HG03045 (cell line): ENCODE measurements around the gene PARG.
"Not testable (repeated sequence)": the region's sequence is repeated elsewhere in the genome, so short reads cannot be mapped to it uniquely, and the experiment has no call there.

Experiments
- ATAC-seq: cut with Tn5 transposase; IDR thresholded peaks from one replicate; pipeline ENCODE4 v1.9.1; 2021; ENCODE audit warnings: mild to moderate bottlenecking, moderate library complexity; ENCODE audit not compliant: unreplicated experiment

The PARG gene

DNA sequence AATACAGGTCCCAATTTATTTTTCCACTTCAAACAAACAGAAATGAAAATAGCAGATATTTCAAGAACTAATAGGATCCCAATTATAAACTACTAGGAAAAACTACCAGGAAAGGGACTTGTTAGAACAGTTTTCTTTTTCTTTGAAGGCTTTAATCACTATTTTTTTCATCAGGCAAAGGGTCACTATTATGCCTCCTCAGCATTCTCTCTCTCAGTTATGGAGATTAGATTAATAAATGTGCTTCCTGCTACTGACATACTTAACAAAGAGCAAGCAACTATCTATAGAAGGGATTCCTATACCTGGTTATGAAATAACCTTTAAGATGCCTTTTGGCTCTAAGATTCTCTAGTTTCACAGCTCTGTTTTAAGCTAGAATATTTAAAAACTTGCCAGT lies 108.7 kb downstream of the PARG start:
- no peak for ATAC-seq

DNA sequence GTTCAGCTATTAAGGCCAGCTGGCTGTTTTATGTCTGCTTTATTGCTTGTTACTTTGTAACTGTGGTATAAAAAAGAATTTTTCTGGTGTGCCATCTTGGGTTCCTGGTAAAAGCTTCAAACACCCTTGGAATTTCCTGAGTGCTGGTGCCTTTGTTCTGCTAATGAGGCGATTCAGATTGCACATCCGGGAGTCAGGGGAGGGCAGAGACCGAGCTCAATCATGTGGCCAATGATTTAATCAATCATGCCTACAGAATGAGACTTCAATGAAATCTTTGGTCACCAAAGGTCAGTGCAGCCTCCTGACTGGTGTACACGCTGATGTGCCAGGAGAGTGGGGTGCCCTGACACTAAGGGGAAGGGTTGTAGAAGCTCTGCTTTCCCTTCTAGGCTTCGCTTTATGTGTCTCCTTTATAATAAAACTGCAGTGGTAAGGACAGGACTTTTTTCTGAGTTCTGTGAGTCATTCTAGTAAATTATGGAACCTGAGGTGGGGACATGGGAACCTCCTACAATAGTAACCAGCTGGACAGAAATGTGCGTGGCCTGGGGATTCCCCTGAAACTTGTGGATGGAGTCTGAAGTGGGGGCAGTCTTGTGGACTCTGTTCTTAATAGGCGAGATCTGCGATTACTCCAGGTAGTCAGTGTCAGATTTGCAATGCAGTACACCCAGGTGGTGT lies 110.3 kb downstream of the PARG start:
- ATAC-seq = no peak

DNA sequence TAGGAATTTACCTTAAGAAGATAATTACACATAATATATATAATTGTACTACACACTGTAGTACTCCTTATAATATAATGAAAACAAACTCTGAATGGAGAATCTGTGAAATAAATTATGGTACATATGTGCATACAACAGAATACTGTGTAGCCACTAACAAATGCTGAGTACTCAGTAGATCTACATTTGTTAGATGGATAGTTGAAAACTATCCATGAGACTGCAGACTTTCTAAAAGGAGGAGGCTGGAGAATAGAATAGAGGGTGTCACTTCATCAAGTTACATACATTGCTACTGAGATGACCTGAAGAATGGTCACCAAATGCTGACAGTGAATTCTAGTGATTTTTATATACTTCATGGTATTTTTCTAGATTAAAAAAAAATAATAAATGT lies 111.0 kb downstream of the PARG start:
- no peak for ATAC-seq

- no peak for ATAC-seq
These were observed 111.8 kb downstream of the PARG start for GRCh38 chr10:49830016-49830415.

- ATAC-seq = no peak
These were observed 114.5 kb downstream of the PARG start for GRCh38 chr10:49827297-49827696.

GRCh38 chr10:49819234-49819958 lies 122.4 kb downstream of the PARG start:
- no peak for ATAC-seq

DNA sequence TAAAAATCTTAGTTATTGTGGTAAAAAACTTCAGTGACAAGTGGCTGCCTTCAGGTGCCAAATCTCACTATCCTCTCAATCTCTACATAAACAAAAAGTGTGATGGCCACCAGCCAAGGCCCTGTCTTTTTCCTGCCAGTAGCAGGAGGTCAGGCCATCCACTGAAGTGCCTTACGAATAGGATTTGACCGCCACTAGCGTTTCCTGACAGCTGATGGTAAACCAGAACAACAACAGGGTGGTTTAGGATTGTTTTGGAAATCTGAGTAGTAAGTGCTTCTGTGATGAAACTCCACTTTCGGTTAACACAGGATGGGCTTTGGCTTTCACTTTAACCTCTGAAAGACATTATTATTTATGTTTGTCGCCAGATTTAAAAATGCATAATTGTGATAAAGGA lies 124.0 kb downstream of the PARG start:
- no peak for ATAC-seq

DNA sequence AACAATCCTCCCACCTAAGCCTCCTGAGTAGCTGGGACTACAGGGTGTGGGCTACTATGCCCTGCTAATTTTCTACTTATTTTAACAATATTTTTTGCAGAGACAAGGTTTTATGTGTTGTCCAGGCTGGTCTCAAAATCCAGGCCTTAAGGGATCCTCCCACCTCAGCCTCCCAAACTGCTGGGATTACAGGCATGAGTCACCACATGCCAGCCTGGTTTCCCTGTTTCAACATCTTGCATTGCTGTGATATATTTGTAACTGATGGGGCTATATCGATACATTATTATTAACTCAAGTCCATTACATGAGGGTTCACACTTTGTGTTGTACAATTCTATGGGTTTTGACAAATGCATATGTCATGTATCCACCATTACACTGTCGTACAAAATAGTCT lies 137.8 kb downstream of the PARG start:
- ATAC-seq = no peak

GRCh38 chr10:49798275-49798674 lies 143.6 kb downstream of the PARG start:
- no peak for ATAC-seq

DNA sequence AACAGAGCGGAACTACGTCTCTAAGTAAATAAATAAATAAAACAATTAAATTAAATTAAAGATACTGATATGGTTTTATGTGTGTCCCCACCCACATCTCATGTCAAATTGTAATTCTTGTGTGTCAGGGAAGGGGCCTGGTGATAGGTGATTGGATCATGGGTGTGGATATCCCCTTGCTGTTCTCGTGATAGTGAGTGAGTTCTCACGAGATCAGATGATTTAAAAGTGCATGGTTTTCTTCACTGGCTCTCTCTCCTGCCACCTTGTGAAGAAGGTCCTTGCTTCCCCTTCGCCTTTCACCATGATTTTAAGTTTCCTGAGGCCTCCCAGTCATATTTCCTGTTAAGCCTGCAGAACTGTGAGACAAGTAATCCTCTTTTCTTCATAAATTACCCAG lies 150.7 kb downstream of the PARG start:
- no peak for ATAC-seq

- no peak for ATAC-seq
These were observed 157.1 kb downstream of the PARG start for GRCh38 chr10:49784681-49785080.

DNA sequence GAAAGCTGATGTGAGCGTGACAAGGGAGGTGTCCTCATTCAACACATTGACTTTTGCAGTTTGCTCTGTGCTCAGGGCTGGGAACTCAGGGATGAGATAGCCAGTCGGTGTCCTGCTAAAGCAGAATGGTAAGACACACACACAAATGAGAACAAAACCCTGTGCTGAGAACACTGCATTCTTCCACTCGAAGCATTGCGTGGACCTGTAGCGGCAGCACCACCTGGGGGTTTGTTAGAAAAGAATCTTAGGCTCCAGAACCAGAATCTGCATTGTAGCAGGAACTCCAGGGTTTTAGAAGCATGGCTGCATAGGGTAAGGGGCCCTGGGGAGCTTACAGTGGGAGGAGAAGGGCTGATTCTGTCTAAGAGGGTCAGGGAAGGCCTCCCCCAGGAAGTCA lies 158.2 kb downstream of the PARG start:
- no peak for ATAC-seq

DNA sequence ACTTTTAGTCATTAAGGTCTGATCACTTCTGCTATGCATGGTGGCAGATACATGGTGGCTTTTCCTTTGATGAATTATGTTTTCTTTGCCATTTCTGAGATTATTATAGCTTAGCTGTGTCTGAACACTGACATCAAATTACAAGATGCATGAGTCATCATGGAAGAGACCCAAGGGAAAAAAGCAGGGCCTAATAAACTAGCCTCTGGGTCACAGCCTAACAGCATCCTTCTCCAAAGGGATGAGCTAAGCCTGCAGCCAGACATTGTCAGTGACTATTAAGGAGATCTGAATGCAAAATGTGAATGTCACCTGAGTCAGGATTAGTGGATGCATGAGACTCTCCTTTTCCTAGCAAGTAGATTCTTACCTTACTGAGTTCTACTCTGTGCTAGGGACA lies 160.6 kb downstream of the PARG start:
- no peak for ATAC-seq

- no peak for ATAC-seq
These were observed 163.6 kb downstream of the PARG start for GRCh38 chr10:49778197-49778596.

- no peak for ATAC-seq
These were observed 165.0 kb downstream of the PARG start for GRCh38 chr10:49776851-49777250.

DNA sequence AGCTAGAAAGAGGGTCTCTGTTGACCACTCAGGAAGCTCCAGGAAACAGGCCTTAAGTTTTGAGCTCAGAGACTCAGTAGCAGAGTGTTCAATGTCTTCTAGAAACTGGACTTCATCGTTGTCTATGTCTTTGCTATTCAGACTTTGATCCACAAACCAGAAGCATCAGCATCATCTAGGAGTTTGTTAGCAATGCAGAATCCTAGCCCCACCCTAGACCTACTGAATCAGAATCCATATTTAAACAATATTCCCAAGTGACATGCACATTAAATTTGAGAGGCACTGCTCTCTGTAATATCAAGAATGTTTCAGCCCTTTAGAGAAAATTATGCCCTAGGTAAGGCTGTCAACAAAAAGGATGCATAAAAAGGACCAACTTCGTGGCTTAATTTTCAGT lies 166.8 kb downstream of the PARG start:
- ATAC-seq = no peak

DNA sequence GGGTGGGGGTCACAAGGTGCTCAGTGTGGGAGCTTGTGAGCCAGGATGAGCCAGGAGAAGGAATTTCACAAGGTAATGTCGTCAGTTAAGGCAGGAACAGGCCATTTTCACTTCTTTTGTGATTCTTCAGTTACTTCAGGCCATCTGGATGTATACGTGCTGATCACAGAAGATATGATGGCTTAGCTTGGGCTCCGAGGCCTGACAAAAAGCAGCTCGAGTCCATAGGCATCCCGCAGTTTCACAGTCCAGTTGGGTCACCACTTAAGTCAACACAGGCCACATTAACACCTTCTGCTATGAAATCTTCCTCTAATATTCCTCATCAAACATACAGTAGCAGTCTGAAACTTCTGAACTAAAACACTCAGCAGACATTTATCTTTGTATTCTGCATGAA lies 168.9 kb downstream of the PARG start:
- ATAC-seq = not testable (repeated sequence)

DNA sequence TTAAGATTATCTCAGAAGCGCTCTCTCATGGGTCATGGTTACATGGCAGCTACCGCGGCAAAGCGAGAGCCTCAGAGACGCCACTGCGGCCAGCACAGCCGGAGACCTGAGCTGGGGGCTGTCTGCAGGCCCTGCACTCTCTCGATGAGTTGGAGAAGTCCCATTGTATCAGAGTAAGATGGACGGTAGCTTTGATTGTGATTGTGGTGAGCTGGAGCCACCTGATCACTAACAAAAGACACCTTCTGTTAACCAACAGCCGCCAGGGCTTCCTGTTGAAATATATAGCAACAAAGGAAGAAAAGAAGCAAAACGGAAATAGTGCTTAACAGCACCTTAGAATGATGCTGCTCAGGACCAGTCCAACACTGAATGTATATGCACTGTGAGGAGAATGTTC lies 170.8 kb downstream of the PARG start:
- ATAC-seq = not testable (repeated sequence)

GRCh38 chr10:49769692-49770091 lies 172.1 kb downstream of the PARG start:
- ATAC-seq = no peak

- ATAC-seq = no peak
These were observed 173.1 kb downstream of the PARG start for GRCh38 chr10:49768731-49769130.

DNA sequence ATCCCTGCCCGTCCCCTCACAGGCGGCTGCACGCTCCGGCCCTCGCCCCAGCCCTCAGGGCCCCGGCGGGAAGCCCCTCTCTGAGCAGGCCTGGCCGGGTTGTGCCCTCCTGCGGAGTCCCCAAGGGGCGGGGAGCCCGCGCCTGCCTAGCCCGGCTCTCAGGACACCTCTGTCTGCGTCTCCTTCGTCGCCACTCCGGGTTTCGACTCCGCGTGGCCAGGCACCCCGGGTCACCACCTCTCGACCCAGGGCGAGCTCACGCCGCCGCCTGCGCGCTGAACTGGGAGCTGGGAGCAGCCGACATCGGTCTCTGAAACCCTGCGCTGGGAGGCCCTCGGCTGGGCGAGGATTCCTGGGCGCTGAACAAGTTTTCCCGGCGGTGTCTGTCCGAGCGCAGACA lies 173.5 kb downstream of the PARG start:
- no peak for ATAC-seq
